ENCODE results near the gene APBB1IP. TPM values are rescaled to one million over a fixed set of nuclear protein-coding genes. Genes with fewer than 3 reads are reported as not detected.
A peak's percentile ranks its signal among the peaks of the same experiment; 100 is the strongest.

Gene APBB1IP
- total RNA-seq, 1 donor from 2014 or later, result not detected

DNA sequence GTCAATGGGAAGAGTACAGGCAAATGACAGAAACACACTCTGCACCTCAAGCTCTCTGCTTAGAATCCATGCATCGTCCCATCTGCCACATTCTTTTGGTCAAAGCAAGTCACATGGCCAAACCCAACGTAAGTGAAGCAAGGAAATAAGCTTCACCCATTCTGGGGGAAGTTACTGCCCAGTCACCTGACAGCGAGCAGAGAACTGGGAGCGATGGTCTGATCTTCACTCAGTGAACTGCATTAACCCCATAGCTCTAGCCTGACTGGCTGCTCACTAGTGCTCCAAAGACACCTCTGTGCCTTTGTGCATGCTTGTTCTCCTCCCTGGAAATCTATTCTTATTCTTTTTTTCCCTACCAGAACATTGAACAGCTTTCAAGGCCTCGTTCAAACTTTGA is 89.9 kb downstream of the APBB1IP start:
- Histone ChIP-seq H3K27me3 (no peaks in the 10 kb centered on the region), H3K9me3 (ENCODE audit: low read depth) (no peaks in the 10 kb centered on the region), H3K36me3 (no peaks in the 10 kb centered on the region), H3K79me2 (ENCODE audit: low read depth) (no peaks in the 10 kb centered on the region), H3K4me1 (peaks cover 15% of the 10 kb centered on the region), H4K20me1 (ENCODE audit: low read depth) (no peaks in the 10 kb centered on the region), H3F3A (ENCODE audit: low read depth) (peaks cover 3% of the 10 kb centered on the region), H2AFZ (replicated peaks) (no peak overlapping the region), H3K9ac (no peak overlapping the region), H3K4me2 (no peak overlapping the region), H3K4me3 (no peak overlapping the region), H3K27ac (no peak overlapping the region)
- Mint-ChIP-seq H3K9me3 (peaks cover 3% of the 10 kb centered on the region), H3K27me3 (ENCODE audit: insufficient read depth, low read depth) (no peaks in the 10 kb centered on the region), H3K36me3 (no peaks in the 10 kb centered on the region), H3K4me3 (no peak overlapping the region), H3K4me1 (no peaks in the 10 kb centered on the region), H3K27ac (no peak overlapping the region)
- no peak for DNase-seq (ENCODE audit: low spot score)
- TF ChIP-seq, protein P1, sequence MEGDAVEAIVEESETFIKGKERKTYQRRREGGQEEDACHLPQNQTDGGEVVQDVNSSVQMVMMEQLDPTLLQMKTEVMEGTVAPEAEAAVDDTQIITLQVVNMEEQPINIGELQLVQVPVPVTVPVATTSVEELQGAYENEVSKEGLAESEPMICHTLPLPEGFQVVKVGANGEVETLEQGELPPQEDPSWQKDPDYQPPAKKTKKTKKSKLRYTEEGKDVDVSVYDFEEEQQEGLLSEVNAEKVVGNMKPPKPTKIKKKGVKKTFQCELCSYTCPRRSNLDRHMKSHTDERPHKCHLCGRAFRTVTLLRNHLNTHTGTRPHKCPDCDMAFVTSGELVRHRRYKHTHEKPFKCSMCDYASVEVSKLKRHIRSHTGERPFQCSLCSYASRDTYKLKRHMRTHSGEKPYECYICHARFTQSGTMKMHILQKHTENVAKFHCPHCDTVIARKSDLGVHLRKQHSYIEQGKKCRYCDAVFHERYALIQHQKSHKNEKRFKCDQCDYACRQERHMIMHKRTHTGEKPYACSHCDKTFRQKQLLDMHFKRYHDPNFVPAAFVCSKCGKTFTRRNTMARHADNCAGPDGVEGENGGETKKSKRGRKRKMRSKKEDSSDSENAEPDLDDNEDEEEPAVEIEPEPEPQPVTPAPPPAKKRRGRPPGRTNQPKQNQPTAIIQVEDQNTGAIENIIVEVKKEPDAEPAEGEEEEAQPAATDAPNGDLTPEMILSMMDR (IDR thresholded peaks at IDR 0.05), result no peak
- TF ChIP-seq EZH2phosphoT487 (IDR thresholded peaks at IDR 0.05), result no peak
- no peak for TF ChIP-seq EZH2 (IDR thresholded peaks at IDR 0.05)

DNA sequence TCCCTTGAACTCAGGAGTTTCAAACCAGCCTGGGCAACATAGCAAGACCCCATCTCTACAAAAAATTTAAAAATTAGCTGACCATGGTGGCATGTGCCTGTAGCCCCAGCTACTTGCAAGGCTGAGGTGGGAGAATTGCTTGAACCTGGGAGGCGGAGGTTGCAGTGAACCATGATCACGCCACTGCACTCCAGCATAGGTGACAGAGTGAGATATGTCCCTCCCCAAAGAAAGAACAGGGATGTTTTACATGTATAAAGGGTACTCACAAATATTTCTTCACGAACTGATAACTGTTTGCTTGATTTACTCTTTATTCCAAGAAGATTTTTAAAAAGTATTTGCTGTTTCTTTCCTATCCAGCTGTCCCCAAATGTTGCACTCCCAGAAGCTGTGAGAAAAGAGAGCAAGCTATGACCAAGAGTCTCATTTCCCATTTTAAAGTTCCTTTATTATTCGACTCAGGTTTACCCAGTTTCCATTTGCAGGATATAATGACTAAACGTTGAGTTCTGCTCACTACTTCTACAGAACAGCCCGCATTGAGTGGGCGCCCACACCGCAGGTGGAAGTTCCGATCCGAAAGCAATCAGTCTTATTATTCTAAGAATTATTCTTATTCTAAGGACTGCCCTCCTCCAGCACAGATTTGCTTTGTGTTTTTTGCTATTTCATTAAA is 90.7 kb downstream of the APBB1IP start:
- Histone ChIP-seq H3K27ac (no peak overlapping the region), H3K27me3 (no peaks in the 10 kb centered on the region), H3K4me3 (no peak overlapping the region), H3F3A (ENCODE audit: low read depth) (no peaks in the 10 kb centered on the region), H3K4me1 (peaks cover 7% of the 10 kb centered on the region), H3K4me2 (no peak overlapping the region), H3K9ac (no peak overlapping the region), H4K20me1 (ENCODE audit: low read depth) (no peaks in the 10 kb centered on the region), H3K79me2 (ENCODE audit: low read depth) (no peaks in the 10 kb centered on the region), H2AFZ (replicated peaks) (no peak overlapping the region), H3K9me3 (ENCODE audit: low read depth) (no peaks in the 10 kb centered on the region), H3K36me3 (no peaks in the 10 kb centered on the region)
- TF ChIP-seq EZH2 (IDR thresholded peaks at IDR 0.05) (no peak), EZH2phosphoT487 (IDR thresholded peaks at IDR 0.05) (no peak)
- TF ChIP-seq, protein P1 (IDR thresholded peaks at IDR 0.05), result no peak
- no peak for DNase-seq (ENCODE audit: low spot score)
- Mint-ChIP-seq H3K4me1 (no peaks in the 10 kb centered on the region), H3K9me3 (peaks cover 3% of the 10 kb centered on the region), H3K4me3 (no peak overlapping the region), H3K27me3 (ENCODE audit: insufficient read depth, low read depth) (no peaks in the 10 kb centered on the region), H3K27ac (no peak overlapping the region), H3K36me3 (no peaks in the 10 kb centered on the region)

DNA sequence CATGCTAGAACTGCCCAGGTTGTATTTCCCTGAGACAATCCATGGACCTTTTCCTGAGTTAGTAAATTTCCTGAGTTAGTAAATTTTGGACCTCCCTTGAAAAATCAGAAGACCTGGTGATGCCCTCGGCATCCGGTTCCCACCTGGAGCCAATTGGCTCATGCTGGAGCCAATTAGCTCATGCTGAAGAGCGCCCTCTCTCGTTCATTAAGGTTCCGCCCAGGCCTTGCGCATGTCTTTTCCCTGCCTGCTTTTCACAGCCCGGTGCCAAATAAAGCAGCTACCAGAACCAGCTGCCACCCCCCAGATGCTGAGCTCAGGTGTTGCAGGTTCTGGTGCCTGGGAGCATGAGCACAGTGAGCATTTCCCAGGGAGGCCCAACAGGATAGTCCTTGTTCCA is 96.2 kb downstream of the APBB1IP start:
- H3K4me3 ChIP-seq, result no peak overlapping the region
- H3K4me1 ChIP-seq, result no peaks in the 10 kb centered on the region
- no peak overlapping the region for H3K4me2 ChIP-seq
- Mint-ChIP-seq H3K36me3 (no peaks in the 10 kb centered on the region), H3K4me3 (no peak overlapping the region), H3K27me3 (ENCODE audit: insufficient read depth, low read depth) (peaks cover 4% of the 10 kb centered on the region), H3K9me3 (peaks cover 3% of the 10 kb centered on the region), H3K27ac (no peak overlapping the region), H3K4me1 (no peaks in the 10 kb centered on the region)
- no peaks in the 10 kb centered on the region for H4K20me1 ChIP-seq (ENCODE audit: low read depth)
- H3K79me2 ChIP-seq (ENCODE audit: low read depth), result no peaks in the 10 kb centered on the region
- no peak overlapping the region for H3K27ac ChIP-seq
- no peak for TF ChIP-seq EZH2phosphoT487 (IDR thresholded peaks at IDR 0.05)
- TF ChIP-seq, protein P1 (IDR thresholded peaks at IDR 0.05), result peak; percentile 51
- H3K9me3 ChIP-seq (ENCODE audit: low read depth), result no peaks in the 10 kb centered on the region
- H3K27me3 ChIP-seq, result no peaks in the 10 kb centered on the region
- H3K9ac ChIP-seq, result no peak overlapping the region
- peak; percentile 43 for DNase-seq (ENCODE audit: low spot score)
- no peaks in the 10 kb centered on the region for H3K36me3 ChIP-seq
- no peaks in the 10 kb centered on the region for H3F3A ChIP-seq (ENCODE audit: low read depth)
- H2AFZ ChIP-seq (replicated peaks), result peak overlapping the region; percentile 42
